ENCODE data around the gene ZBTB12.
"Not testable (repeated sequence)": the region's sequence is repeated elsewhere in the genome, so short reads cannot be mapped to it uniquely, and the experiment has no call there.

Gene ZBTB12

DNA sequence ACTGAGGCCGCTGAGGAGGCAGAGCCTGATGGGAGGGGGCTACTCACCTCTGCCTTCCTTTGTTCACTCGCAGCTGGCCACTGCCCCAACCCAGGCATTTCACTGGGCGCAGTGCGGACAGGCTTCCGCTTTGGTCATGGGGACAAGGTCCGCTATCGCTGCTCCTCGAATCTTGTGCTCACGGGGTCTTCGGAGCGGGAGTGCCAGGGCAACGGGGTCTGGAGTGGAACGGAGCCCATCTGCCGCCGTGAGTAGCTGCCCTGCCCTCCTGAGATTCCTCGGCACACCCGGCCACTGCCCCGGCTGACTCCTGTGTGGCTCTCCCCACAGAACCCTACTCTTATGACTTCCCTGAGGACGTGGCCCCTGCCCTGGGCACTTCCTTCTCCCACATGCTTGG, 31.7 kb upstream of the ZBTB12 start:
- no peaks in the 10 kb centered on the region for H3K4me1 Mint-ChIP-seq
- no peaks in the 10 kb centered on the region for H3K36me3 Mint-ChIP-seq (ENCODE audit: low read depth)
- H3K9me3 Mint-ChIP-seq, result no peaks in the 10 kb centered on the region
- no peaks in the 10 kb centered on the region for H3K27me3 Mint-ChIP-seq
- no peak for DNase-seq
- no peak for ATAC-seq
- H3K27ac Mint-ChIP-seq, result no peak overlapping the region
- no peak overlapping the region for H3K4me3 Mint-ChIP-seq

DNA sequence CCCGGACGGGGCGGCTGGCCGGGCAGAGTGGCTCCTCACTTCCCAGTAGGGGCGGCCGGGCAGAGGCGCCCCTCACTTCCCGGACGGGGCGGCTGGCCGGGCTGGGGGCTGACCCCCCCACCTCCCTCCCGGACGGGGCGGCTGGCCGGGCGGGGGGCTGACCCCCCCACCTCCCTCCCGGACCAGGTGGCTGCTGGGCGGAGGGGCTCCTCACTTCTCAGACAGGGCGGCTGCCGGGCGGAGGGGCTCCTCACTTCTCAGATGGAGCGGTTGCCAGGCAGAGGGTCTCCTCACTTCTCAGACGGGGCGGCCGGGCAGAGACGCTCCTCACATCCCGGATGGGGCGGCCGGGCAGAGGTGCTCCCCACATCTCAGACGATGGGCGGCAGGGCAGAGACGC, 30.3 kb upstream of the ZBTB12 start:
- not testable (repeated sequence) for H3K27me3 Mint-ChIP-seq; H3K4me3 Mint-ChIP-seq; DNase-seq; ATAC-seq; H3K36me3 Mint-ChIP-seq (ENCODE audit: low read depth); H3K27ac Mint-ChIP-seq; H3K9me3 Mint-ChIP-seq; H3K4me1 Mint-ChIP-seq

DNA sequence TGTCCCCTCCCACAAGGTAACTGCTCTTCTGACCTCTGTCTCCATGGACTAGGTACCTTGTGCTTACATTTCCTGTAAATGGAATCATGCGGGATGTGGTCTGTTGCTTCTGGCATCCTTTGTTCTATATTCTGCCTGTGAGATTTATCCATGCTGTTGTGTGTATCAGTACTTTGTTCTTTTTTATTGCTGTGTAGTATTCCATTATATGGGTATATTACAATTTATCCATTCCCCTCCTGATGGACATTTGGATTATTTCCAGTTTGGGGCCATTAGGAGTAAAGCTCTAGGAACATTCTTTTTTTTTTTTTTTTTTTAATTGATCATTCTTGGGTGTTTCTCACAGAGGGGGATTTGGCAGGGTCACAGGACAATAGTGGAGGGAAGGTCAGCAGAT, 29.1 kb upstream of the ZBTB12 start:
- ATAC-seq, result no peak
- H3K4me1 Mint-ChIP-seq, result no peaks in the 10 kb centered on the region
- no peak overlapping the region for H3K27ac Mint-ChIP-seq
- H3K36me3 Mint-ChIP-seq (ENCODE audit: low read depth), result no peaks in the 10 kb centered on the region
- no peak overlapping the region for H3K4me3 Mint-ChIP-seq
- H3K27me3 Mint-ChIP-seq, result no peaks in the 10 kb centered on the region
- H3K9me3 Mint-ChIP-seq, result no peaks in the 10 kb centered on the region
- no peak for DNase-seq

DNA sequence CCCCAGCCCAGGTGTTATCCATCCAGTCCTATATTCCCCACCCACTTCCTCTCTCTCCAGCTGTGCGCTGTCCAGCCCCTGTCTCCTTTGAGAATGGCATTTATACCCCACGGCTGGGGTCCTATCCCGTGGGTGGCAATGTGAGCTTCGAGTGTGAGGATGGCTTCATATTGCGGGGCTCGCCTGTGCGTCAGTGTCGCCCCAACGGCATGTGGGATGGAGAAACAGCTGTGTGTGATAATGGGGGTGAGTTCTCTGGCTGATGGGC, 26.7 kb upstream of the ZBTB12 start:
- H3K36me3 Mint-ChIP-seq (ENCODE audit: low read depth), result no peaks in the 10 kb centered on the region
- no peak for DNase-seq
- no peak overlapping the region for H3K4me3 Mint-ChIP-seq
- no peaks in the 10 kb centered on the region for H3K27me3 Mint-ChIP-seq
- no peak overlapping the region for H3K27ac Mint-ChIP-seq
- H3K4me1 Mint-ChIP-seq, result no peaks in the 10 kb centered on the region
- ATAC-seq, result no peak
- H3K9me3 Mint-ChIP-seq, result no peaks in the 10 kb centered on the region

DNA sequence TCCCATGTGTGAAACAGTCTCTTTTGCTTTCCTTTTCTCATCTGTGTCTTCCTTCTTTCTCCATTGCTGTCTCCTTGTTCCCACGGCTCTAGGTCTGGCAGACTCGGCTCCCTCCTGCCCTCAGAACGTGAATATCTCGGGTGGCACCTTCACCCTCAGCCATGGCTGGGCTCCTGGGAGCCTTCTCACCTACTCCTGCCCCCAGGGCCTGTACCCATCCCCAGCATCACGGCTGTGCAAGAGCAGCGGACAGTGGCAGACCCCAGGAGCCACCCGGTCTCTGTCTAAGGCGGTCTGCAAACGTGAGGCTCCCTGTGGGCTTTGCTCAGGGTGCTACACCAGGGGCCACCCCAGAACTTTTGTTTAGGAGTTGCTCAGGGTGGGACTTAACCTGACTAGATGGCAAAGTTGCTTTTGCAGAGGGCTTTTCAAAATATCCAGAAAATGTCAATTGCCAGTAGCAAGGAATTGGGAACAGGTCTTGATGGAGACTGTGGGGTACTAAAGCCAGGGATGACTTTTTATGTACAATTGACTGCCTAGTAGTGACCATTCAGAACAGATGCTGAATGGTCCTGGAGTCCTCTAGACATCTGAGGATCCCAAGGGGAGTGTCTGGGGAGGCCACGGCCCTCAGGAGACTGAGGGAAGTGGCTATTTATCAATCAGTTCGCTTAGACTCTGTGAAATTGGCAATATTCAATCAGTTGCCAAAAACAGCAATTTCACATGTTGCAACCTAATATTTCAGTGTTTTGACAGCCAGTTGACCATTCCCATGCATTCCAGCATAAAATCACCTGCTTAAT, 26.2 kb upstream of the ZBTB12 start:
- no peaks in the 10 kb centered on the region for H3K4me1 Mint-ChIP-seq
- H3K4me3 Mint-ChIP-seq, result no peak overlapping the region
- H3K9me3 Mint-ChIP-seq, result no peaks in the 10 kb centered on the region
- no peaks in the 10 kb centered on the region for H3K36me3 Mint-ChIP-seq (ENCODE audit: low read depth)
- ATAC-seq (no peak), DNase-seq (no peak)
- no peaks in the 10 kb centered on the region for H3K27me3 Mint-ChIP-seq
- H3K27ac Mint-ChIP-seq, result no peak overlapping the region

DNA sequence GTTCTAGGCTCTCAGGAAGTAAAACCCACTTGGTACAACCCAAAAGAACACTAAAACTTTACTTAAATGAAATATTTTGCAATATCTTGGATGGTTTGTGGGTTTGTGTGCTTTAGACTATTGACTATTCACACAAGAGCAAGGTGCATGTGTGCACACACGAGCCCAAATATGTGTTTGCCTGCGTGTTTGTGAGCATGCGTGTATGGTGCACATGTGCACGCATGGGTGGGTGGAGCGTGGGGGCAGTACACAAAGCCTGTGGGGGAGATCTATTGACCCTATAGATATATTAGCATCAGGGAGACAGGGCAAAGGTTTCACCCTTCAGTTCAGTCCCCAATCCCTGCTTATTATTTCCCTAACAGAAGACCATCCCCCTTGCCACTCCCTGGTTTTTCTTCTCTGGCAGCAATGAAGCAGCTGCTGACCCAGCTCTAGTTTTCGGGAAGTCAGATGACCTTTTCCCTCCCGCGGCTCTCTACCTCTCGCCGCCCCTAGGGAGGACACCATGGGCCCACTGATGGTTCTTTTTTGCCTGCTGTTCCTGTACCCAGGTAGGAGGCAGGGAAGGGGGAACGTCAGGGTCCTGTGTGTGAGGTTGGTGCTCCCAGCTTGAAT, 25.5 kb upstream of the ZBTB12 start, which contains the start of gene C2:
Gene C2, plus strand, starts transcription at position 476 of the 621 bp plus-strand sequence. Its CDS starts 36 bp downstream, at position 512.
- no peaks in the 10 kb centered on the region for H3K27me3 Mint-ChIP-seq
- H3K9me3 Mint-ChIP-seq, result no peaks in the 10 kb centered on the region
- H3K36me3 Mint-ChIP-seq (ENCODE audit: low read depth), result no peaks in the 10 kb centered on the region
- H3K4me3 Mint-ChIP-seq, result no peak within 1 kb of the TSS
- no peak within 1 kb of the TSS for H3K27ac Mint-ChIP-seq
- DNase-seq, result no peak
- no peak for ATAC-seq
- H3K4me1 Mint-ChIP-seq, result no peaks in the 10 kb centered on the region

DNA sequence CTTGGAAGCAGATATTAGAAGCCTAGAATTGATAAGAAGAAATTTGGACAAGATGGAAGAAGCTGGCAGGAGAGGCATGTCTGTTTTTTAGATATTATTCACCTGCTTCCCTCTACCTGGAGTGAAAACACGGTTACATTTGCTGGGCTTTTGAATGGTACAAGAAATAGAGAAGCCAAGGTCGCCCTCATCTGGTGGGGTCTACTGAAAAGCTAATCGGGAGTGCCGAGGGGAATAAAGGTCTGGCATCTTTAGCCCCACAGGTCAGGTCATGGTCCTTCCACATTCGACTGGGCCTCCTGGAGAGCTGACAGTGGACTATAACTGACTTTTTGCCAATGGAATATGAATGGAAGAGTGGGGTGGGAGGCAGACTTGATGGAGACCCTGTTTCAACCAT, 21.1 kb upstream of the ZBTB12 start:
- no peaks in the 10 kb centered on the region for H3K27me3 Mint-ChIP-seq
- ATAC-seq, result no peak
- no peaks in the 10 kb centered on the region for H3K4me1 Mint-ChIP-seq
- no peak overlapping the region for H3K4me3 Mint-ChIP-seq
- H3K36me3 Mint-ChIP-seq (ENCODE audit: low read depth), result no peaks in the 10 kb centered on the region
- no peak overlapping the region for H3K27ac Mint-ChIP-seq
- peak; percentile 32 for DNase-seq
- H3K9me3 Mint-ChIP-seq, result no peaks in the 10 kb centered on the region

DNA sequence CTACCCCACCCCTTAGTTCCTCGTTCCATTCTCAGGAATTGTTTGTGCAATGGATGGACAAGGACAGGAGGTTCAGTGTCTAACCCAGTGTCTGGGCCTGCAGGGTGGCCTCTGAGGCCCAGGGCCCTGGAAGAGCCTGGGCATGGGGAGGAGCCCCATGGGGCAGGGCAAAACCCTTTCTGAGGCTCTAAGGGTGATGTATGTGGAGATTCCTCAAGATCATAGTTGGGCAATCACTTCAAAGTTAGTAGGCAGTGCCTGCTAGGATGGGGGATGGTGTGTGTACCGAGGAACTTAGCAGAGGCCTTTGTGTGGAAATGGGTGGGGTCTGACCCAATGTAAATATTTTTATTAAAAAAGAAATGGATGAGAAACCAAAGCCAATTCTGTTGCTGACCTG, 18.9 kb upstream of the ZBTB12 start:
- ATAC-seq (no peak), DNase-seq (no peak)
- Mint-ChIP-seq H3K36me3 (ENCODE audit: low read depth) (no peaks in the 10 kb centered on the region), H3K27ac (no peak overlapping the region), H3K4me3 (no peak overlapping the region), H3K9me3 (no peaks in the 10 kb centered on the region), H3K27me3 (peaks cover 2% of the 10 kb centered on the region), H3K4me1 (no peaks in the 10 kb centered on the region)

DNA sequence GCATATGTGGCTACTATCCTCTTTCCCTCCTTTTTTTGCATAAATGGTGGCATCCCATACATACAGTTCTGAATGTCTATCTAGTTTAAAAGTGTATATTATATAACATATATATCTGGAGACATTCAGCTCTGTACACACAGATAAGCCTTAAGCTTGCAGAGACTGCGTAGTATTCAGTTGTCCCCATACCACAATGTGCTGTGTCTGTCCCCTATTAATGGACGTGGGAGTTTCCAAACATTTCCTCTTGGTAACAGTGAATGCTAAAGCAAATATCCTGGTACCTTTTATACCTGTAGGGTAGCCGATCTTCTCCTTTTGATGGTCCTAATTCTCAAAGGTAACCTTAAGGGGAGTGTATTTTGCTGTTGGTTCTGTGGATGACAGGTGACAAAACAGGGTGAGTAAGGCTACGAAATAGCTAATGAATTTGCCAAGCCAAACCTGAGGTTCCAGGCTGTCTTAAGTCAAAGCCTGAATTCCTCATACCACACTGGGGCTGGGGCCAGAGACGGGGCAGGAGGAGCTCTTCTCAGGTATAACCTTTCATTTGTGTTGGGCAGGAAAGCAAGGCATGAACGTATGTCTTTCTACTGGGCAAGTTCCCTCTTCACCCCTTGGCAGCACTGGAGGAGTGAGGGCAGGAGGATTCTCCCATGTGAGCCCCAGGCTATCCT, 17.9 kb upstream of the ZBTB12 start:
- Mint-ChIP-seq H3K27ac (no peak overlapping the region), H3K36me3 (ENCODE audit: low read depth) (no peaks in the 10 kb centered on the region), H3K27me3 (peaks cover 5% of the 10 kb centered on the region), H3K9me3 (no peaks in the 10 kb centered on the region), H3K4me1 (no peaks in the 10 kb centered on the region), H3K4me3 (no peak overlapping the region)
- no peak for ATAC-seq
- DNase-seq, result no peak

DNA sequence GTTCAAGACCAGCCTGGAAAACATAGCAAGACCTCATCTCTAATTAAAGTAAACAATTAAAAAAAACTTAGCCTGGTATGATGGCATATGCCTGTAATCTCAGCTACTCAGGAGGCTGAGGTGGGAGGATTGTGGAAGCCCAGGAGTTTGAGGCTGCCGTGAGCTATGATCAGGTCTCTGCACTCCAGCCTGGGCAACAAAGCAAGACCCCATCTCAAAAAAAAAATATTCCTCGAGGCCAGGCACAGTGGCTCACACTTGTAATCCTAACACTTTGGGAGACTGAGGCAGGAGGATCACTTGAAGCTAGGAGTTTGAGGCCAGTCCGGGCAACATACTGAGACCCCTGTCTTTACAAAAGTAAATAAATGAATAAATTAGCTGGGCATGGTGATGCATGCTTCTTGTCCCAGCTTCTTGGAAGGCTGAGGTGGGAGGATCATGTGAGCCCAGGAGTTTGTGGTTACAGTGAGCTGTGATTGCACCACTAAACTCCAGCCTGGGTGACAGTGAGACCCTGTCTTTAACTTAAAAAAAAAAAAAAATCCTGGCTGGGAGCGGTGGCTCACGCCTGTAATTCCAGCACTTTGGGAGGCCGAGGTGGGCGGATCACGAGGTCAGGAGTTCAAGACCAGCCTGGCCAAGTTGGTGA, 16.3 kb upstream of the ZBTB12 start:
- no peak for DNase-seq
- Mint-ChIP-seq H3K27me3 (peaks cover 5% of the 10 kb centered on the region), H3K9me3 (no peaks in the 10 kb centered on the region), H3K4me1 (no peaks in the 10 kb centered on the region), H3K4me3 (no peak overlapping the region), H3K36me3 (ENCODE audit: low read depth) (no peaks in the 10 kb centered on the region), H3K27ac (no peak overlapping the region)
- no peak for ATAC-seq

DNA sequence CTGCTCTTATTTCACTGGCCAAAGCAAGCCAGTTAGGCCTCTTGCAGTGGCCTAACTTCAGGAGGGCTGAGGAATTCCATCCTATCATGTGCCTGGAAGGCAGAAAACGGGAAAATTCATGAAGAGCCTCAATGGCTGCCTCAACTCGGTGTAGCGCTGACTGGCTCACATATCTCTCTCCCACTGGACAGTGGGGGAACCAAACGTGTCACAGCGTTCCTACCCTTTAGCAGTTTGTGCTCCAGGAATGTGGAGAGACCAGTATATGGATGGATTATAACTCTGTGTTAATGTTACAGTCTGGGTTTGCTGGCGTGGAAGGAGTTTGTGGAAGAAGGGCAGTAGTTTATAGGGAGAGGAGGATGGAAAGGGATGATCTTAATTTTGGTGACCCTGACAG, 13.9 kb upstream of the ZBTB12 start:
- Mint-ChIP-seq H3K9me3 (no peaks in the 10 kb centered on the region), H3K27ac (no peak overlapping the region), H3K4me3 (no peak overlapping the region), H3K27me3 (peaks cover 7% of the 10 kb centered on the region), H3K4me1 (peaks cover 10% of the 10 kb centered on the region), H3K36me3 (ENCODE audit: low read depth) (no peaks in the 10 kb centered on the region)
- DNase-seq (no peak), ATAC-seq (no peak)

DNA sequence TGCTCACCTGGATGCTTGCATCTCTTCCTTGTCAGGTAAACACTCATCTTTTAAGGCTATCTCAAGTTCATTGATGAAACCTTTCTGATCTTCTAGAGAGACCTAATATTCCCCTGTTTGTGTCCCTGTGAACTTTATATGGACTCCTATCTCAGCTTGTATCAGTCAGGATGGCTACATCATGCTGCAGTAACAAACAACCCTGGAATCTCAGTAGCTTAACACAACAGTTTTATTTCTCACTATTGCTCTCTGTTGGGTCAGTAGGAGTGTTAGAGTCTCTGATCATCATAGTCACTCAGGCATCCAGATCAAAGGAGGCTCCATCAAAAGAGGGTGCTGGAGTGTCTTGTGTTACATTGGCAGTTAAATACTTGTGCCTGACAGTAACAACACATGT, 13.5 kb upstream of the ZBTB12 start:
- no peak overlapping the region for H3K4me3 Mint-ChIP-seq
- H3K36me3 Mint-ChIP-seq (ENCODE audit: low read depth), result no peaks in the 10 kb centered on the region
- peaks cover 11% of the 10 kb centered on the region for H3K4me1 Mint-ChIP-seq
- DNase-seq (no peak), ATAC-seq (no peak)
- H3K27me3 Mint-ChIP-seq, result peaks cover 7% of the 10 kb centered on the region
- no peaks in the 10 kb centered on the region for H3K9me3 Mint-ChIP-seq
- H3K27ac Mint-ChIP-seq, result no peak overlapping the region

DNA sequence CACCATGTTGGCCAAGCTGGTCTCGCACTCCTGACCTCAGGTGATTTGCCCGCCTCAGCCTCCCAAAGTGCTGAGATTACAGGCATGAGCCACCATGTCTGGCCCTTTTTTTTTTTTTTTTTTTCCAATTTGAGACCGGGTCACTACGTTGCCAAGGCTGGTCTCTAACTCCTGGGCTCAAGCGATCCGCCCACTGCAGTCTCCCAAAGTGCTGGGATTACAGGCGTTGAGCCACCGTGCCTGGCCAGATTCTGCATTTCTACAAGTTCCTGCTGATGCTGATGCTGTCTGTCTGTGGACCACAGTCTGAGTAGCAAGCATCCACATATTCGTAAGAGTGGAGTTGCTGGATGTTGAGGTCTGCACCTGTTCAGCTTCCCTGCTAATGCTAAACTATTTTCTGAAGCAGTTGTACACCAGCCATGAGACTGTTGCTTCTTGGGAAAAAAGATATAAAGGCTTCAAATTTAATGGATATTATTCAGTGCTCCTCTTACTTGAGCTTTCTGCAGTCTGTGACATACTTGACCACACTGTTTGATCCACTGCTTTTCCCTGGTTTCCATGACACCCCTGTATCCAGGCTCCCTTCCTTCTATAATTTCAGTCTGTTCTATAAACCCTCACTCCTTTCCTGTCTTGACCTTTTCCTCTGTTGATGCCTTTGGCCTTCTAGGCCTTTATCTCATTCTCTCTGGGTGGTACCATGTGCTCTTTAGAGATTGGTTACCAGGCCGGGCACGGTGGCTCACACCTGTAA, 10.1 kb upstream of the ZBTB12 start:
- DNase-seq, result no peak
- no peak for ATAC-seq
- H3K4me1 Mint-ChIP-seq, result peaks cover 19% of the 10 kb centered on the region
- no peak overlapping the region for H3K27ac Mint-ChIP-seq
- no peaks in the 10 kb centered on the region for H3K9me3 Mint-ChIP-seq
- no peak overlapping the region for H3K4me3 Mint-ChIP-seq
- H3K36me3 Mint-ChIP-seq (ENCODE audit: low read depth), result no peaks in the 10 kb centered on the region
- H3K27me3 Mint-ChIP-seq, result peaks cover 13% of the 10 kb centered on the region

DNA sequence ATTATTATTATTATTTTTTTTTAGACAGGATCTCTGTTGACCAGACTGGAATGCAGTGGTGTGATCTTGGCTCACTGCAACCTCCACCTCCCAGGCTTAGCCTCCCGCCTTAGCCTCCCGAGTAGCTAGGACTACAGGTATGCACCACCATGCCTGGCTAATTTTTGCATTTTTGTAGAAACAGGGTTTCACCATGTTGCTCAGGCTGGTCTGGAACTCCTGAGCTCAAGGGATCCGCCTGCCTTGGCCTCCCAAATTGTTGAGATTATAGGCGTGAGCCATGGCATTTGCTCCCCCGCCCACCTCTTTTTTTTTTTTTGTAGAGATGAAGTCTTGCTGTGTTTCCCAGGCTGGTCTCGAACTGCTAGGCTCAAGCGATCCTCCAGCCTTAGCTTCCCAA, 7.4 kb upstream of the ZBTB12 start:
- peaks cover 13% of the 10 kb centered on the region for H3K27me3 Mint-ChIP-seq
- not testable (repeated sequence) for H3K9me3 Mint-ChIP-seq

More for the DNA sequence above, 7.4 kb upstream of the ZBTB12 start:
- ATAC-seq; H3K36me3 Mint-ChIP-seq (ENCODE audit: low read depth); DNase-seq; H3K4me3 Mint-ChIP-seq; H3K27ac Mint-ChIP-seq: not testable (repeated sequence)
- H3K4me1 Mint-ChIP-seq, result peaks cover 19% of the 10 kb centered on the region
